ENCODE results near the gene NOSIP.

Gene NOSIP

GRCh38 chr19:49570997-49571676, 9.2 kb downstream of the NOSIP start:
- no peak for DNase-seq

- DNase-seq, result peak; percentile 67 to 70
These were observed 10.1 kb downstream of the NOSIP start for GRCh38 chr19:49570138-49570856.

GRCh38 chr19:49567861-49568441, 12.4 kb downstream of the NOSIP start:
- peak; percentile 64 to 69 for DNase-seq

GRCh38 chr19:49566302-49566701, 14.1 kb downstream of the NOSIP start:
- no peak for DNase-seq

GRCh38 chr19:49565261-49565660, 15.1 kb downstream of the NOSIP start:
- no peak for DNase-seq

GRCh38 chr19:49564616-49565045, 15.7 kb downstream of the NOSIP start:
- peak; percentile 61 to 65 for DNase-seq

GRCh38 chr19:49560358-49560900, 19.9 kb downstream of the NOSIP start:
- peak; percentile 61 to 65 for DNase-seq

GRCh38 chr19:49559928-49560327, 20.4 kb downstream of the NOSIP start:
- peak in 1 of 2 experiments; percentile 50 for DNase-seq

- DNase-seq, result no peak
These were observed 20.9 kb downstream of the NOSIP start for GRCh38 chr19:49559443-49559842.

- peak; percentile 49 to 60 for DNase-seq
These were observed 21.8 kb downstream of the NOSIP start for GRCh38 chr19:49558591-49558990.

- no peak for DNase-seq
These were observed 22.6 kb downstream of the NOSIP start for GRCh38 chr19:49557641-49558325.

- peak; percentile 61 to 65 for DNase-seq
These were observed 23.7 kb downstream of the NOSIP start for GRCh38 chr19:49556412-49557398.

GRCh38 chr19:49555600-49556411, 24.6 kb downstream of the NOSIP start:
- DNase-seq, result peak; percentile 74 to 78

GRCh38 chr19:49554701-49555181, 25.6 kb downstream of the NOSIP start:
- DNase-seq, result peak; percentile 72 to 73

- DNase-seq, result peak; percentile 73 to 74
These were observed 26.7 kb downstream of the NOSIP start for GRCh38 chr19:49553451-49554271.

GRCh38 chr19:49552749-49553148, 27.6 kb downstream of the NOSIP start:
- peak; percentile 55 to 60 for DNase-seq

- DNase-seq, result no peak
These were observed 28.8 kb downstream of the NOSIP start for GRCh38 chr19:49551531-49551930.

- DNase-seq, result no peak
These were observed 31.3 kb downstream of the NOSIP start for GRCh38 chr19:49549045-49549444.

GRCh38 chr19:49546825-49547565, 33.4 kb downstream of the NOSIP start:
- peak; percentile 70 to 71 for DNase-seq

Measured in activated T-cell treated with anti-CD3 and anti-CD28 coated beads, Interleukin-2, amount 50 U/mL, for 48 hours (primary cell).